SKM-1 (cell line): Measurements from ENCODE around the gene COL5A1.

Experiments
- DNase-seq: peaks from one replicate; lab custom pipeline; 2025; ENCODE audit not compliant: unreplicated experiment; lab: John Stamatoyannopoulos, UW

The COL5A1 gene

GRCh38 chr9:134830126-134830525, 188.5 kb downstream of the COL5A1 start:
- DNase-seq = no peak

DNA sequence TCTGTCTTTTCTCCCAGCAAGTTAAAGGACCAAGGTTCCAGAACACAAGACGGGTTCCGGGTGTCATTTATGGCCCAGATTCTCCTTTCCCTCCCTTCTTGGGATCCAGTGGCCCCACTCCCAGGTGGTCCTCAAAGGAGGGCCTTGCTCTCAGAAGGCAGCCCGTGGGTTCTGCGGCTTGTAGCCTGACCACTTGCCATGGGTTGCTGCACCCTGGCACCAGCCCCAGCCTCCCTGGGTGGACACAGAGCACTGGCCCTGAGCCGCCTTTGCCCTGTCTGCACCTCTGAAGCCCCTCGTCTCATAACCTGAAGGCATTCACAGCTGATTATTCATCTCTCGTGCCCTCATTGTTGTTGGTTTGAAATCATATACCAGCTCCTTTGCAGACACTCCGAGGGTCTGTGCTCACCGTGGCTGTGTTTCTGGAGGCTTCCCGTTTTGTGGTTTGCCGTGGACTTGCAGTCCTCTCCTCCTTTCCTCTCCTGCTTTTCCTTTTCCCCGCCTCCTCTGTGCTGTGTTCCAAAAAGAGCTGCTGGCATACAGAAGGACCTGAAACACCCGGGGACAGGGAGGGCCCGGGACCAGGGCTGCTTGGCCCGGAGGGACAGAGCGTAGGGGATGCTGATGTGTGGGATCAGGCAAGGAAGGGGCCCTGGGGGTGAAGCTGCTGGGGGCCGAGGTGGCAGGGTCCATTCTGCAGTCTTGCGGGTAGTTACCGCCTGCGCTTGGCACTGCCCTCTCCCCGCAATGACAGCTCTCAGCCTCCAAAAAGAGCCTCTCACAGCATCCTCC, 189.5 kb downstream of the COL5A1 start:
- no peak for DNase-seq

GRCh38 chr9:134832471-134832870, 190.9 kb downstream of the COL5A1 start:
- no peak for DNase-seq

DNA sequence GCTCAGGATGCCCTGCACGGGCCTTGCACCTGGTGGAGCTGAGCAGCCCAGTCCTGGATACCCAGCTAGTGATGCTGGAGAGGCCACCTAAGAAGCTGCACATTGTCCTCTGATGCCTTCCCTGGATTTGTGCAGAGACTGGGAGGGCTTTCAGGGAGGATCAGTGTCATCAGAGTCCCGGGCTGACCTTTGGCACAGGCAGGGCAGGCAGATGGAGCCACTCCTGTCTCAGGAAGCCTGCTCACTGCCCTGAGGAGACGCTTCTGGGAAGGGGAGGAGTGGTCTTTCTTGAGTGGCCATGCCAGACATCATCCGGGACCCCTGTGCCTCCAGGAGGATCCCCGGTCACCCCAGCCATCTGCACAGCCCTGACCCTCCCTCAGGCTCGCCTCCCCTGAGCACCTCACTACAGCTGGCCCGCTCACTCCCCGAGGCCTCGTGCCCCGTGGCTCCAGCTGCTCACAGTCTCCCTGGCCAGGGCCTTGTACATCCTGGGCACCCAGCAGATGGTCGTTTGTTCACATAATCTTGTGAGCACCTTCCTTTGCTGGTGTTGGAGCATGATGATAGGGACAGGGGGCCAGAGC, 191.8 kb downstream of the COL5A1 start:
- no peak for DNase-seq

GRCh38 chr9:134834217-134834956, 192.8 kb downstream of the COL5A1 start:
- no peak for DNase-seq

- no peak for DNase-seq
Observed at GRCh38 chr9:134834957-134835419, 193.4 kb downstream of the COL5A1 start.

DNA sequence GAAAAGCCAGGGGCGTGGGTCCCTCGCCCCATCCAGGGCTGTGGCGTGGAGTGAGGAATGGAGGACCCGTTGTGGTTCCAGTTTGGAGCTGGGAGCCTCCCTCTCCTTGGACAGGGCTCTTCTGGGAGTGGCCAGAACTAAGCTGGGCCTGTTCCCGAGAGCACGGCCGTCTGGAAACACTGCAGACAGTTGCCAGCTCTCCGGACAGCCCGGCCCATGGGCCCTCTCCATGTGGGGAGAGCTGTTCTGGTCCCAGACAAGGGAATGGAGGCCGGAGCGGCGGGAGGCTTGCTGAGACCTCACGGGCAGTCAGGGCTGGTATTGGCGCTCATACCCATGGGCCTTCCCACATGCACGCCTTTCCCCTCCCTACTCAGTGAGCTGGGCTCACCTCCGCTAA, 193.8 kb downstream of the COL5A1 start:
- DNase-seq = no peak

DNA sequence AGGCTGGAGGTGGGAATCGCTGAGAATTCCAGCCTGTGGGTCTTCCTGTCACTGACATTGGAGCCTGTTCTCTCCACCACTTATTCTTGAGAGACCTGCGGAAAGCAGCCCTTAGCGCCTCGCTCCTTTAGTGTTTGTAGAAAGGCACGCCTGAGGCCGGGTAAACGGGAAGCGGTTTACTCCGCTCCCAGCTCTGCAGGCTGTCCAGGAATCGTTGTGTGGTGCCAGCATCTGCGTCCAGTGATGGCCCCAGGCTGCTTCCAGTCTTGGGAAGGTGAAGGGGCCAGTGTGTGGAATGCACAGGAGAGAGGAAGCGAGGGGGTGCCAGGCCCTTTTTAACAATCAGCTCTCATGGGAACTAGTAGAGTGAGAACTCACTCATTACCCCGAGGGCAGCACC, 194.4 kb downstream of the COL5A1 start:
- no peak for DNase-seq

- no peak for DNase-seq
Observed at GRCh38 chr9:134836406-134836970, 194.9 kb downstream of the COL5A1 start.

GRCh38 chr9:134837529-134837928, 195.9 kb downstream of the COL5A1 start:
- DNase-seq = no peak

DNA sequence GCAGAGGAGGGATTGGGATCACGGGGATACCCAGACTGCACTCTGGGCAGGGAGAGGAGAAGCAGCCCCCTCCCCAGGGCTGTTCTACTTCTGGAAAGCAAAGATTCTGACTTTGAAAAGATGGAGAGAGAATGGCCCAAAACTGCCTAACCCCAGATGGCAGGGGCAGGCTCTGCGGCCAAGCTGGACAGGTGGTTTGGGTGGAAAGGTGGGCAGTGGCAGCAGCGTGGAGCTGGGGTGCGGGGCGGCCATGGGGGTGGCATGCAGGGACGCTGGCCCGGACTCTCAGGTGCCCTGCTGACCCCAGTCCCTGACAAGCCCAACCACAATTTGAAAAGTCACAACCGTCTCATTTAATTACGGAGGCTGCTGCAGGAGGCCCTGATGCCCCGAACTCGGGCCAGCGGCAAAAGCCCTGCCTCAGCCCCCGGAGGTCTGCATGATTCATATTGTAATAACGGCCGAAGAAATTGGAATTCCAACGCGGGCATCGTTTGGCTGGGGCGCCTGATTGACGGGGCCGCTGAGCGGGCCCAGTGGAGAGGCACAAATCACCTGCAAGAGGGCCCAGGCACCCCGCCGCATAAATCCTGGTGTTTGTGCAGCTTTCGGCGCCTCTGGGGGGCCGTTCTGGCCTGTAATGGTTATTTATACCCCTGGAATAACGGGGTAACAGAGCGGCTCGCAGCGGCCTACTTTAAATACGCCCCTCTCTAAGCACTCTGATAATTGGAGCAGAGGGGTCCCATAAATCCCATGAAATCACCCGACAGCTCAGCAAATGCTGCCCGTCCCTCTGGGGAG, 197.2 kb downstream of the COL5A1 start:
- DNase-seq = no peak

GRCh38 chr9:134839455-134840125, 198.0 kb downstream of the COL5A1 start:
- no peak for DNase-seq

GRCh38 chr9:134840511-134840910, 198.9 kb downstream of the COL5A1 start:
- no peak for DNase-seq

- DNase-seq = no peak
Observed at GRCh38 chr9:134841180-134841904, 199.7 kb downstream of the COL5A1 start.

- DNase-seq = no peak
Observed at GRCh38 chr9:134842321-134842720, 200.7 kb downstream of the COL5A1 start.

- DNase-seq = no peak
Observed at GRCh38 chr9:134843740-134844139, 202.1 kb downstream of the COL5A1 start.

- DNase-seq = no peak
Observed at GRCh38 chr9:134844821-134845220, 203.2 kb downstream of the COL5A1 start.

- DNase-seq = no peak
Observed at GRCh38 chr9:134846187-134846586, 204.6 kb downstream of the COL5A1 start.

DNA sequence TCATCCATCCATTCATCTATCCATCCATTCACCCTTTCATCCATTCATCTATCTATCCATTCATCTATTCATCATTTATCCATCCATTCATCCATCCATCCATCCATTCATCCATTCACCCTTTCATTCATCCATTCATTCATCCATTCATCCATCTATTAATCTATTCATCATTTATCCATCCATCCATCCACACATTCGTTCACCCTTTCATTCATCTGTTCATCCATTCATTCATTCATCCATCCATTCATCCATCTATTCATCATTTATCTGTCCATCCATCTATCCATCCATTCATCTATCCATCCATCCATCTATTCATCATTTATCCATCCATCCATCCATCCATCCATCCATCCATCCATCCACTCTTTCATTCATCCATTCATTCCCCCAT, 205.1 kb downstream of the COL5A1 start:
- DNase-seq = no peak

- no peak for DNase-seq
Observed at GRCh38 chr9:134847138-134847537, 205.5 kb downstream of the COL5A1 start.
